Measurements from ENCODE around the gene ZNF423. TPM values are rescaled to one million over a fixed set of nuclear protein-coding genes. Genes with fewer than 3 reads are reported as not detected.

Gene ZNF423
- polyA plus RNA-seq, 1 experiment, result 0.11 TPM

GRCh38 chr16:49834531-49835151 lies 21.3 kb downstream of the ZNF423 start:
- Histone ChIP-seq H3K9me3 (ENCODE audit: control insufficient read depth, insufficient read depth, low read length) (no peaks in the 10 kb centered on the region; the same call in 1 of the 2 replicates), H3K4me3 (ENCODE audit: low read depth, low read length) (no peak overlapping the region), H3K27me3 (ENCODE audit: control insufficient read depth, insufficient read depth, low read length) (peaks cover 35% of the 10 kb centered on the region), H3K27ac (ENCODE audit: low read depth, low read length) (no peak overlapping the region)
- no peak for DNase-seq (ENCODE audit: low read depth, low spot score)
- no peak for TF ChIP-seq CTCF (IDR thresholded peaks at IDR 0.05; ENCODE audit: low read depth, low read length)
- ChIA-PET POLR2A (no interaction called here), CTCF (no interaction called here)

- POLR2A ChIA-PET, result no interaction called here
Measured at GRCh38 chr16:49833796-49834530, 21.9 kb downstream of the ZNF423 start.

GRCh38 chr16:49833085-49833484 lies 22.8 kb downstream of the ZNF423 start:
- Histone ChIP-seq H3K27me3 (ENCODE audit: control insufficient read depth, insufficient read depth, low read length) (peaks cover 29% of the 10 kb centered on the region), H3K4me3 (ENCODE audit: low read depth, low read length) (no peak overlapping the region), H3K9me3 (ENCODE audit: control insufficient read depth, insufficient read depth, low read length) (no peaks in the 10 kb centered on the region; the same call in 1 of the 2 replicates), H3K27ac (ENCODE audit: low read depth, low read length) (no peak overlapping the region)
- no peak for TF ChIP-seq CTCF (IDR thresholded peaks at IDR 0.05; ENCODE audit: low read depth, low read length)
- ChIA-PET POLR2A (no interaction called here), CTCF (no interaction called here)
- DNase-seq (ENCODE audit: low read depth, low spot score), result no peak

More at GRCh38 chr16:49833796-49834530, 21.9 kb downstream of the ZNF423 start:
- Histone ChIP-seq H3K9me3 (ENCODE audit: control insufficient read depth, insufficient read depth, low read length) (no peaks in the 10 kb centered on the region; the same call in 1 of the 2 replicates), H3K27me3 (ENCODE audit: control insufficient read depth, insufficient read depth, low read length) (peaks cover 33% of the 10 kb centered on the region), H3K27ac (ENCODE audit: low read depth, low read length) (no peak overlapping the region), H3K4me3 (ENCODE audit: low read depth, low read length) (no peak overlapping the region)
- DNase-seq (ENCODE audit: low read depth, low spot score), result no peak
- no peak for TF ChIP-seq CTCF (IDR thresholded peaks at IDR 0.05; ENCODE audit: low read depth, low read length)
- CTCF ChIA-PET, result no interaction called here

GRCh38 chr16:49832177-49832576 lies 23.7 kb downstream of the ZNF423 start:
- no peak overlapping the region for H3K4me3 ChIP-seq (ENCODE audit: low read depth, low read length)
- H3K9me3 ChIP-seq (ENCODE audit: control insufficient read depth, insufficient read depth, low read length), result no peaks in the 10 kb centered on the region; the same call in 1 of the 2 replicates
- CTCF ChIA-PET, result no interaction called here
- no peak for DNase-seq (ENCODE audit: low read depth, low spot score)
- TF ChIP-seq CTCF (IDR thresholded peaks at IDR 0.05; ENCODE audit: low read depth, low read length), result no peak
- H3K27ac ChIP-seq (ENCODE audit: low read depth, low read length), result no peak overlapping the region
- peaks cover 24% of the 10 kb centered on the region for H3K27me3 ChIP-seq (ENCODE audit: control insufficient read depth, insufficient read depth, low read length)
- POLR2A ChIA-PET, result no interaction called here

GRCh38 chr16:49830873-49831272 lies 25.0 kb downstream of the ZNF423 start:
- no peak for TF ChIP-seq CTCF (IDR thresholded peaks at IDR 0.05; ENCODE audit: low read depth, low read length)
- Histone ChIP-seq H3K4me3 (ENCODE audit: low read depth, low read length) (no peak overlapping the region), H3K9me3 (ENCODE audit: control insufficient read depth, insufficient read depth, low read length) (no peaks in the 10 kb centered on the region; the same call in 1 of the 2 replicates), H3K27ac (ENCODE audit: low read depth, low read length) (no peak overlapping the region), H3K27me3 (ENCODE audit: control insufficient read depth, insufficient read depth, low read length) (peaks cover 19% of the 10 kb centered on the region)
- ChIA-PET POLR2A (no interaction called here), CTCF (no interaction called here)
- DNase-seq (ENCODE audit: low read depth, low spot score), result no peak
